Vagina (tissue), 2 donors: ENCODE measurements around the gene KMT2C.

Experiments used
- CTCF ChIP-seq, 3 experiments: fragments of 450-650 bp in 2 of 3; fragments of 200-600 bp in 1 of 3; sonication (generic) in 1 of 3; IDR thresholded peaks; one replicate each; pipeline ENCODE4 v1.5.1; 2017 to 2019; ENCODE audit warnings: antibody characterized with exemption in 3 of 3, mild to moderate bottlenecking in 2 of 3, moderate library complexity in 2 of 3
- POLR2A ChIP-seq, 2 donors: fragments of 450-650 bp; IDR thresholded peaks; one replicate each; pipeline ENCODE4 v1.6.1; 2017; ENCODE audit warnings: antibody characterized with exemption in 2 of 2, mild to moderate bottlenecking in 2 of 2, moderate library complexity in 2 of 2

- TF ChIP-seq CTCF (IDR thresholded peaks at IDR 0.05) = no peak
- no peak for TF ChIP-seq POLR2A (IDR thresholded peaks at IDR 0.05)
Measured at GRCh38 chr7:152177681-152178404, 258.0 kb downstream of the KMT2C start.
